ENCODE data around the gene FOXI2. TPM values are rescaled to one million over a fixed set of nuclear protein-coding genes. Genes with fewer than 3 reads are reported as not detected.

The FOXI2 gene
- total and polyA plus RNA-seq, 8 donors, result not detected

DNA sequence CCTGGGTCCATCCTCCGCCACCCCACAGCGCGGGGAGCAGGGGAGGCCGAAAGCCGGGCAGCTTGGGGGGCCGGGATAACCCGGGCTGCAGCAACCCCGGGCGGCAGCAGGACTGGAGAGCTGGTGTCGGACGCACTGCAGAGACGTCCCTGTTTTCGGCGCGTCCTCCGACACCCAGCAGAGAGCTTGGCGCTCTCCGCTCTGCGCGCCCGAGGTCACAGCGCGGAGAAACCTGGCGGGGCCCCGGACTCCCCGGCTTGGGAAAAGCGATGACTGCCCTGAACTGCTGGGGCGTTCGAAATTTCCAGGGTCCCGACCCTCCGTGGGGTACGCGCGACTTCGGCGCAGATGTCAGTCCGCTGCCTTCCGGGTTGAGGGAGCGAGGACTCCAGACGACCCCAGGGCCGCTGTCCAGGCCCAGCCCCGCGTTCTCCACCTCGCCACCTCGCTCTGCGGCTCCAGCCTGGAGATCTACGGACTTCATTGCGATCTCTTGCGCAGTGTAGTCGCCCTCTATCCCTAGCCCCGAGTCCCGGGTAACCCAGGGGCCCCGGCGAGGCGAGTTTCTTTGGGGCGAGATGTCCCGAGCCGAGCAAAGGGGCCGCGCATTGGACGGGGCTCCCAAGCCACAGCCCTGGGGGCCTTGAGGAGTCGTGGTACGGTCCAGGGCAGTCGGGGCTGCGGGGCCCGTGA is 617 bp upstream of the FOXI2 start:
- H3K4me3 ChIP-seq, result no peak overlapping the region
- no peak for DNase-seq
- H3K36me3 ChIP-seq, result no peaks in the 10 kb centered on the region
- H3K4me1 ChIP-seq, result peaks cover 4 to 21% of the 10 kb centered on the region in 2 donors
- intact Hi-C loops (cut with DNase I), result no loop called here
- H3K9me3 ChIP-seq, result no peaks in the 10 kb centered on the region
- ATAC-seq, result peak; percentile 14
- H3K27me3 ChIP-seq, result peaks cover 51 to 87% of the 10 kb centered on the region in 2 donors
- TF ChIP-seq, protein P1, sequence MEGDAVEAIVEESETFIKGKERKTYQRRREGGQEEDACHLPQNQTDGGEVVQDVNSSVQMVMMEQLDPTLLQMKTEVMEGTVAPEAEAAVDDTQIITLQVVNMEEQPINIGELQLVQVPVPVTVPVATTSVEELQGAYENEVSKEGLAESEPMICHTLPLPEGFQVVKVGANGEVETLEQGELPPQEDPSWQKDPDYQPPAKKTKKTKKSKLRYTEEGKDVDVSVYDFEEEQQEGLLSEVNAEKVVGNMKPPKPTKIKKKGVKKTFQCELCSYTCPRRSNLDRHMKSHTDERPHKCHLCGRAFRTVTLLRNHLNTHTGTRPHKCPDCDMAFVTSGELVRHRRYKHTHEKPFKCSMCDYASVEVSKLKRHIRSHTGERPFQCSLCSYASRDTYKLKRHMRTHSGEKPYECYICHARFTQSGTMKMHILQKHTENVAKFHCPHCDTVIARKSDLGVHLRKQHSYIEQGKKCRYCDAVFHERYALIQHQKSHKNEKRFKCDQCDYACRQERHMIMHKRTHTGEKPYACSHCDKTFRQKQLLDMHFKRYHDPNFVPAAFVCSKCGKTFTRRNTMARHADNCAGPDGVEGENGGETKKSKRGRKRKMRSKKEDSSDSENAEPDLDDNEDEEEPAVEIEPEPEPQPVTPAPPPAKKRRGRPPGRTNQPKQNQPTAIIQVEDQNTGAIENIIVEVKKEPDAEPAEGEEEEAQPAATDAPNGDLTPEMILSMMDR (IDR thresholded peaks at IDR 0.05), result no peak
- H3K27ac ChIP-seq, result no peak overlapping the region

DNA sequence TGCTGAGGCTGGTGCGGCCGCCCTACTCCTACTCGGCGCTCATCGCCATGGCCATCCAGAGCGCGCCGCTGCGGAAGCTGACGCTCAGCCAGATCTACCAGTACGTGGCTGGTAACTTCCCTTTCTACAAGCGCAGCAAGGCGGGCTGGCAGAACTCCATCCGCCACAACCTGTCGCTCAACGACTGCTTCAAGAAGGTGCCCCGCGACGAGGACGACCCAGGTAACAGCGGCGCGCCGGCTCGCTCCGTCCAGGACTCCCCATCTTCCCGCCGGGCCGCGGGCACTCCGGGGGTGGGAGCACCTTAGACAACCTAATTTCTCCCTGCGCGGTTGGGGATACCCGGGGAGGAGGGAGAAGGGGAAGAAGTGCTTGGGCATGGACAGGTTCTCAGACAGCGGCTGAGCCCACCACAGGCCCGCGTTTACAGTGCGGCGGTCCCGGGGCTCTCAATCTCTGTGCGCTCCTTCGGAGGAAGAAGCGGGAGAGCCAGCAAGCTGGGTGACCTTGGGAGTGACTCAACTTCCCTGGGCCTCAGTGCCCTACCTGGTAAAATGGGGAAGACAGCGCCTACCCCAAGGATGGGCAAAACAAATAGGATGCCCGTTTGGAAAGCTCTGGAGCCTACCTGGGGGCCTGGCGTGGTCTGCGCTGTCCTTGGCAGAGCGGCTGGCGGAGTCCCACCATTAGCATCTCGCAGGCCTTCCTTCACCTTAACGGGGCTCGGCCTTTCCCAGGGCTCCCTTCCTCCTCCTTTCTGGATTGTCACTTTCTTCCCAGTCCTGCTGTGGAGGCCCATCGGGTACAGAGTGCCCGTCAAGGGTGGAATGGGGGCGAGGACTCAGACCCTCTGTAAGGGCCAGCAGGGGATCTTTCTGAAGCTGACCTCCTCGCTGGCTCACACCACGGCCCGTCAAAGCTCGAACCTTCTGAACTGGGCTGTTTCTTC is 852 bp downstream of the FOXI2 start:
- DNase-seq, result no peak
- H3K4me1 ChIP-seq, result peaks cover 4 to 21% of the 10 kb centered on the region in 2 donors
- H3K27me3 ChIP-seq, result peaks cover 51 to 75% of the 10 kb centered on the region in 2 donors
- TF ChIP-seq, protein P1 (IDR thresholded peaks at IDR 0.05), result no peak
- H3K36me3 ChIP-seq, result no peaks in the 10 kb centered on the region
- no peak overlapping the region for H3K27ac ChIP-seq
- peak; percentile 13 for ATAC-seq
- H3K4me3 ChIP-seq, result no peak overlapping the region
- no peaks in the 10 kb centered on the region for H3K9me3 ChIP-seq
- intact Hi-C loops (cut with DNase I), result no loop called here

DNA sequence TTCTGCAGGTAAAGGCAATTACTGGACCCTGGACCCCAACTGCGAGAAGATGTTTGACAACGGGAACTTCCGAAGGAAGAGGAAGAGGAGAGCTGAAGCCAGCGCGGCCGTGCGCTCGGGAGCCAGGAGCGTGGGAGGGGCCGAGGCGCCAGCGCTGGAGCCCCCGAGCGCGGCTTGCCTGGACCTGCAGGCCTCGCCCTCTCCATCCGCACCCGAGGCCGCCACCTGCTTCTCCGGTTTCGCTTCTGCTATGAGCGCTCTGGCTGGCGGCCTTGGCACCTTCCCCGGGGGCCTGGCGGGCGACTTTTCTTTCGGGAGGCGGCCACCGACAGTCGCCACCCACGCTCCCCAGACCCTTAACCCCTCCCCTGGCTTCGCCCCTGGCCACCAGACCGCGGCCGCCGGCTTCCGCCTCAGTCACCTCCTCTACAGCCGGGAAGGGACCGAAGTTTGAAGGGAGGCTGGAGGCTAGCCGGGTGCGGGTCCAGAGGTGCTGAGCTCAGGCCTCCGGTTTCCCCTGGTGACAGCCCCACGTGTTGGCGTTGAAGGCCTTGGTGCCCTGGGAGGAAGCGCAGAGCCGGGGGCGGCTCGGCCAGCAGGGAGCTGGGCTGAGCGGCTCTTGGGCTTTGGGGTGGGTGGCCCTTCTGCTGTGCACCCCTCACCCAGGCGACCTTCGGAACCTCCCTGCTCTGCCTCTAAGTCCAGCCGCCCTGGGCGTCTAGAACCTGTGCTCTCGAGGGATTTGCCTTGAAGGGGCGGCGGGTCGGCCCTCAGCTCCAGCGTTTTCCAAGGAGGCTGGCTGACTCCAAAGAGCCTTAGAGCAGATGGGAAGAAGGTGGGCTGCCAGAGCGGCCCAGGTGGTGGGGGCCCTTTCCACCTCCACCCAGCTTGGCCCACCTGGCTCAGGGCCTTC is 1.8 kb downstream of the FOXI2 start:
- peaks cover 49 to 65% of the 10 kb centered on the region in 2 donors for H3K27me3 ChIP-seq
- H3K4me1 ChIP-seq, result peaks cover 4 to 21% of the 10 kb centered on the region in 2 donors
- H3K4me3 ChIP-seq, result no peak overlapping the region
- intact Hi-C loops (cut with DNase I), result no loop called here
- DNase-seq (no peak), ATAC-seq (peak; percentile 36)
- no peaks in the 10 kb centered on the region for H3K9me3 ChIP-seq
- no peak overlapping the region for H3K27ac ChIP-seq
- no peaks in the 10 kb centered on the region for H3K36me3 ChIP-seq
- TF ChIP-seq, protein P1 (IDR thresholded peaks at IDR 0.05), result no peak

DNA sequence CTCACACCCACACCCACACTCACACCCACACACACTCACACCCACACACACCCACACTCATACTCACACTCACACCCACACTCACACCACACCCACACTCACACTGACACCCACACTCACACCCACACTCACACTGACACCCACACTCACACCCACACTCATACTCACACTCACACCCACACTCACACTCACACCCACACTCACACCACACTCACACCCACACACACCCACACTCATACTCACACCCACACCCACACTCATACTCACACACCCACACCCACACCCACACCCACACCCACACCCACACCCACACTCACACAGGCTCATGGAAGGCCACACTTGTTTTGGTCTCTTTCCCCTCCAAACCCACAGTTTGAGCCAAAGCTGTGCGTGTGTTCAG is 2.9 kb downstream of the FOXI2 start:
- ATAC-seq, result no peak
- H3K9me3 ChIP-seq, result no peaks in the 10 kb centered on the region
- H3K4me1 ChIP-seq, result peaks cover 4 to 21% of the 10 kb centered on the region in 2 donors

More for the DNA sequence above, 2.9 kb downstream of the FOXI2 start:
- no peak for DNase-seq
- Histone ChIP-seq H3K27me3 (peaks cover 45 to 54% of the 10 kb centered on the region in 2 donors), H3K4me3 (no peak overlapping the region), H3K27ac (no peak overlapping the region), H3K36me3 (no peaks in the 10 kb centered on the region)
- intact Hi-C loops (cut with DNase I), result no loop called here
- TF ChIP-seq, protein P1 (IDR thresholded peaks at IDR 0.05), result no peak
